GM12874 (cell line): ENCODE results near the gene PYCARD.

ENCODE experiments used
- CTCF ChIP-seq: IDR thresholded peaks from 2 replicates; pipeline ENCODE4 v1.5.1; 2011; ENCODE audit warnings: low read depth, mild to moderate bottlenecking, control low read depth, low read length, moderate library complexity; ENCODE audit not compliant: insufficient read depth

Gene PYCARD

GRCh38 chr16:31190818-31191444, 11.6 kb downstream of the PYCARD start:
- no peak for TF ChIP-seq CTCF

- no peak for TF ChIP-seq CTCF
Observed at GRCh38 chr16:31190061-31190460, 12.5 kb downstream of the PYCARD start.

- no peak for TF ChIP-seq CTCF
Observed at GRCh38 chr16:31189412-31189778, 13.2 kb downstream of the PYCARD start.

- TF ChIP-seq CTCF = no peak
Observed at GRCh38 chr16:31188450-31189411, 13.8 kb downstream of the PYCARD start.

GRCh38 chr16:31187808-31188189, 14.8 kb downstream of the PYCARD start:
- no peak for TF ChIP-seq CTCF

GRCh38 chr16:31186930-31187807, 15.4 kb downstream of the PYCARD start:
- no peak for TF ChIP-seq CTCF

- TF ChIP-seq CTCF = no peak
Observed at GRCh38 chr16:31186176-31186575, 16.4 kb downstream of the PYCARD start.
